HT1080 (cell line): ENCODE data around the gene IFI35. TPM values are rescaled to one million over a fixed set of nuclear protein-coding genes. Genes with fewer than 3 reads are reported as not detected.

Source experiments
- DNase-seq: peaks from one replicate; pipeline ENCODE4 v3.0.0-alpha.2; 2015; ENCODE audit warnings: low read depth
- small RNA-seq: library from RNA; depleted of rRNA; stranded (forward); fragments of <200 nt; gene quantifications from one replicate; pipeline ENCODE3, GENCODE V24; 2014
- total RNA-seq: library from RNA; depleted of rRNA; stranded (reverse); fragments of >200 nt; shearing (Covaris generic); gene quantifications from 2 replicates; pipeline ENCODE4 v1.2.3, GENCODE V29; 2014; rRNA removed

Gene IFI35
- total RNA-seq, 1 experiment from 2014 or later, result 18.7 TPM

DNA sequence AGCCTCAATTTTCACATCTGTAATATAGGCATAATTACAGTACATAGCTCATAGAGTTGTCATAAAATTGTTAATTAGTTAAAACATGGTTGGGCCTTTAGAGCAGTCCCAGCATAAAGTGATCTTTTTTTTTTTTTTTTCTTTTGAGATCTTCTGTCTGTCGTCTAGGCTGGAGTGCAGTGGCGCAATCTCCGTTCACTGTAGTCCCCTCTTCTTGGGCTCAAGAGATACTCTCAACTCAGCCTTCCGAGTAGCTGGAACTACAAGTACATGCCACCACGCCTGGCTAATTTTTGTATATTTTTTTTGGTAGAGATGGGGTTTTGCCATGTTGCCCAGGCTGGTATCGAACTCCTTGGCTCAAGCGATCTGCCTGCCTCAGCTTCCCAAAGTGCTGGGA lies 49.5 kb downstream of the IFI35 start:
- DNase-seq, result no peak

DNA sequence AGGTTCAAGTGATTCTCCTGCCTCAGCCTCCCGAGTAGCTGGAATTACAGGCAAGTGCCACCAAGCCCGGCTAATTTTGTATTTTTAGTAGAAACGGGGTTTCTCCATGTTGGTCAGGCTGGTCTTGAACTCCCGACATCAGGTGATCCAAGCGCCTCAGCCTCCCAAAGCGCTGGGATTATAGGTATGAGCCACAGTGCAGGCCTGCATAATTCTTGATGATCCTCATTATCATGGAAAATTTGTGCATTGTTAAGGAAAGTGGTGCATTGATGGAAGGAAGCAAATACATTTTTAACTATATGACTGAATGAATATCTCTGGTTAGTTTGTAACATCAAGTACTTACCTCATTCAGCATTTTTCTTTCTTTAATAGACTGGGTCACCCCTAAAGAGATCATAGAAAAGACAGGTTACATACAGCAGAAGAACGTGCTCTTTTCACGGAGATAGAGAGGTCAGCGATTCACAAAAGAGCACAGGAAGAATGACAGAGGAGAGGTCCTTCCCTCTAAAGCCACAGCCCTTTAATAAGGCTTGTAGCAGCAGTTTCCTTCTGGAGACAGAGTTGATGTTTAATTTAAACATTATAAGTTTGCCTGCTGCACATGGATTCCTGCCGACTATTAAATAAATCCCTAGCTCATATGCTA lies 56.5 kb downstream of the IFI35 start:
- no peak for DNase-seq

Small RNA genes within 50 kb of the gene (small RNA-seq; reads per million reads assigned to genes)
- not detected for gene AARSD1

Other genes starting within 250 kb of the IFI35 start
- 0.40 and 1.4 TPM in 2 replicates for gene RAMP2, start 245.6 kb upstream of the IFI35 start, total RNA-seq
- gene VPS25, start 233.3 kb upstream of the IFI35 start, total RNA-seq, result 110 and 122 TPM in 2 replicates
- gene WNK4, start 226.2 kb upstream of the IFI35 start, total RNA-seq, result 5.7 and 8.9 TPM in 2 replicates
- 65.2 and 97.2 TPM in 2 replicates for gene COA3, start 208.1 kb upstream of the IFI35 start, total RNA-seq
- gene CNTD1, start 207.9 kb upstream of the IFI35 start, total RNA-seq, result 0.13 and 0.27 TPM in 2 replicates
- 159 and 182 TPM in 2 replicates for gene BECN1, start 182.5 kb upstream of the IFI35 start, total RNA-seq
- gene PSME3, start 173.4 kb upstream of the IFI35 start, total RNA-seq, result 146 and 205 TPM in 2 replicates
- 0.95 and 1.4 TPM in 2 replicates for gene AOC2, start 162.2 kb upstream of the IFI35 start, total RNA-seq
- gene AOC3, start 155.6 kb upstream of the IFI35 start, total RNA-seq, result 0.11 TPM in 1 of 2 replicates, not detected in the other
- not detected in 2 replicates for gene G6PC1, start 106.0 kb upstream of the IFI35 start, total RNA-seq
- 25.2 and 29.2 TPM in 2 replicates for gene AARSD1, start 42.3 kb upstream of the IFI35 start, total RNA-seq
- 0.10 TPM in 1 of 2 replicates, not detected in the other for gene PTGES3L, start 26.7 kb upstream of the IFI35 start, total RNA-seq
- 4.7 and 6.9 TPM in 2 replicates for gene RUNDC1, start 26.2 kb upstream of the IFI35 start, total RNA-seq
- gene RPL27, start 8.4 kb upstream of the IFI35 start, total RNA-seq, result 2,292 and 3,606 TPM in 2 replicates
- 52.6 and 54.0 TPM in 2 replicates for gene VAT1, start 15.6 kb downstream of the IFI35 start, total RNA-seq
- 0.11 and 0.23 TPM in 2 replicates for gene RND2, start 18.4 kb downstream of the IFI35 start, total RNA-seq
- 31.8 and 47.1 TPM in 2 replicates for gene BRCA1, start 118.6 kb downstream of the IFI35 start, total RNA-seq
- 53.8 and 65.6 TPM in 2 replicates for gene NBR1, start 164.4 kb downstream of the IFI35 start, total RNA-seq
- 0.93 and 1.4 TPM in 2 replicates for gene TMEM106A, start 205.1 kb downstream of the IFI35 start, total RNA-seq
- gene CCDC200, start 221.8 kb downstream of the IFI35 start, total RNA-seq, result not detected in 2 replicates
- not detected in 2 replicates for gene RNU2-1, start 227.2 kb downstream of the IFI35 start, total RNA-seq